GM21528 (cell line): Measurements from ENCODE around the gene RFXANK.
"Not testable (repeated sequence)": the region's sequence is repeated elsewhere in the genome, so short reads cannot be mapped to it uniquely, and the experiment has no call there.

Experiments used
- ATAC-seq: cut with Tn5 transposase; IDR thresholded peaks from one replicate; pipeline ENCODE4 v1.9.1; 2021; ENCODE audit warnings: mild to moderate bottlenecking, moderate library complexity; ENCODE audit not compliant: unreplicated experiment, low FRiP score

The RFXANK gene

GRCh38 chr19:19169236-19170052, 22.6 kb upstream of the RFXANK start:
- ATAC-seq, result peak; percentile 10

- peak; percentile 73 for ATAC-seq
Measured at GRCh38 chr19:19170053-19170872, 21.8 kb upstream of the RFXANK start, which contains the start of gene MEF2B. Gene MEF2B, minus strand, starts transcription at chr19:19170263. Its CDS starts 19,528 bp downstream, at chr19:19150735.

- ATAC-seq, result no peak
Measured at GRCh38 chr19:19170873-19171672, 21.0 kb upstream of the RFXANK start.

GRCh38 chr19:19171821-19172532, 20.1 kb upstream of the RFXANK start:
- ATAC-seq, result no peak

GRCh38 chr19:19173243-19173642, 18.8 kb upstream of the RFXANK start:
- ATAC-seq, result not testable (repeated sequence)

GRCh38 chr19:19176950-19177349, 15.1 kb upstream of the RFXANK start:
- ATAC-seq, result no peak

- no peak for ATAC-seq
Measured at GRCh38 chr19:19179548-19180441, 12.3 kb upstream of the RFXANK start.

GRCh38 chr19:19181488-19181998, 10.5 kb upstream of the RFXANK start:
- ATAC-seq, result no peak

GRCh38 chr19:19185853-19186740, 6.0 kb upstream of the RFXANK start:
- ATAC-seq, result no peak

- ATAC-seq, result no peak
Measured at GRCh38 chr19:19186742-19187141, 5.3 kb upstream of the RFXANK start.

GRCh38 chr19:19191768-19192077, 335 bp upstream of the RFXANK start:
- ATAC-seq, result no peak

GRCh38 chr19:19192910-19193423, 909 bp downstream of the RFXANK start:
- no peak for ATAC-seq

GRCh38 chr19:19193926-19194325, 1.9 kb downstream of the RFXANK start:
- no peak for ATAC-seq

GRCh38 chr19:19201697-19202630, 9.9 kb downstream of the RFXANK start:
- ATAC-seq, result no peak

- ATAC-seq, result peak; percentile 13
Measured at GRCh38 chr19:19202707-19203011, 10.6 kb downstream of the RFXANK start.

GRCh38 chr19:19203012-19203856, 11.2 kb downstream of the RFXANK start, which contains the start of gene NR2C2AP:
Gene NR2C2AP, minus strand, starts transcription at chr19:19203414. Its CDS starts 354 bp downstream, at chr19:19203060.
- peak; percentile 64 for ATAC-seq
